SK-N-SH treated with all-trans-retinoic acid at 6 μM for 48 hours (cell line): Measurements from ENCODE around the gene PDE1A.

ENCODE experiments used
- GLIS3 ChIP-seq: fragments of 250-450 bp; sonication (Bioruptor Pico); IDR thresholded peaks from 2 replicates; pipeline ENCODE4 v1.5.0; 2020; ENCODE audit warnings: mild to moderate bottlenecking, moderate library complexity
- ISL1 ChIP-seq: fragments of 250-450 bp; sonication (Bioruptor Pico); IDR thresholded peaks from 2 replicates; pipeline ENCODE4 v2.1.2; 2022; ENCODE audit warnings: mild to moderate bottlenecking, moderate library complexity
- OSR1 ChIP-seq: fragments of 250-450 bp; sonication (Bioruptor Pico); IDR thresholded peaks from 2 replicates; pipeline ENCODE4 v1.8.0; 2022; ENCODE audit warnings: moderate library complexity, mild to moderate bottlenecking, inconsistent platforms
- RARB ChIP-seq: fragments of 250-450 bp; sonication (Bioruptor Pico); IDR thresholded peaks from 2 replicates; pipeline ENCODE4 v1.8.0; 2021; ENCODE audit warnings: mild to moderate bottlenecking, moderate library complexity
- SNAI2 ChIP-seq: fragments of 250-450 bp; sonication (Bioruptor Pico); IDR thresholded peaks from 2 replicates; pipeline ENCODE4 v1.5.0; 2020; ENCODE audit warnings: mild to moderate bottlenecking, moderate library complexity
- TOX ChIP-seq: fragments of 250-450 bp; sonication (Bioruptor Pico); IDR thresholded peaks from 2 replicates; pipeline ENCODE4 v1.8.0; 2021; ENCODE audit warnings: mild to moderate bottlenecking, moderate library complexity, borderline replicate concordance
- ZC3H10 ChIP-seq: fragments of 250-450 bp; sonication (Bioruptor Pico); IDR thresholded peaks from 2 replicates; pipeline ENCODE4 v1.5.1; 2021; ENCODE audit warnings: mild to moderate bottlenecking, moderate library complexity
- ZNF565 ChIP-seq: fragments of 450-650 bp; formaldehyde crosslinking; conservative IDR thresholded peaks from 2 replicates; pipeline ENCODE4 v1.5.0; 2020; ENCODE audit warnings: low read depth, mild to moderate bottlenecking, moderate library complexity
- TF ChIP-seq, protein P1 (sequence below): fragments of 250-450 bp; sonication (Bioruptor Pico); IDR thresholded peaks from 2 replicates; pipeline ENCODE4 v1.8.0; 2020; ENCODE audit warnings: mild to moderate bottlenecking, moderate library complexity, borderline replicate concordance

DNA sequence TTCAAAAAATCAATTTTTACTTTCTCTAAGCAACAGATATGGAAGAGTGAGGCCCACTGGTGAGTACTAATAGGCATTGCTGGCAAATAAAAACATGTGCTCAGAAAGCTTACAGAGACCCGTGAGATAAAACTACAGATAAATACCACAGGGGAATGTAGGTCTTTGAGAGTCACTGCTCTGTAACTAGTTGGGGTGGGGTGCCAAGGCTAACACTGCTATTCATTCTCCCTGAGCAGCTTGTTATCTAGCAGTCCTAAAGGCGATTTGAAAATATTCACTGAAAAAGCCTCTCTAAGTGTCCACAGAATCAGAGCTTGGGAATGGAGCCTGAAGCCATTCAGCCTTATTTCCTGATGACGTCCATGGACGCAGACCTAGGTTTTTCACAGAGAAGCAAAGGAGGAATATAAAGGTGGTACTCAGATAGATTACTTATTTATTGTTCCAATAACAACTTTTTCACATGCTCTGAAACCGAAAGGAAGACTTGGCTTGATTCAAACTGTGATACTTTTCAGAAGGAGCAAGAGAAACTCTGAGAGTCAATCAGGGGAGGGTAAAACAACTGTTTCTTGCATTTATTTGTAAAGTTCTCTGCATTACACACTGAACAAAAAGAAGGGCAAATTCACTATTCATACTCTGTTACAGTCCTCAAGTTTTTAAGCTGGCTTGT lies 252.8 kb downstream of the PDE1A start:
- TF ChIP-seq, protein P1, sequence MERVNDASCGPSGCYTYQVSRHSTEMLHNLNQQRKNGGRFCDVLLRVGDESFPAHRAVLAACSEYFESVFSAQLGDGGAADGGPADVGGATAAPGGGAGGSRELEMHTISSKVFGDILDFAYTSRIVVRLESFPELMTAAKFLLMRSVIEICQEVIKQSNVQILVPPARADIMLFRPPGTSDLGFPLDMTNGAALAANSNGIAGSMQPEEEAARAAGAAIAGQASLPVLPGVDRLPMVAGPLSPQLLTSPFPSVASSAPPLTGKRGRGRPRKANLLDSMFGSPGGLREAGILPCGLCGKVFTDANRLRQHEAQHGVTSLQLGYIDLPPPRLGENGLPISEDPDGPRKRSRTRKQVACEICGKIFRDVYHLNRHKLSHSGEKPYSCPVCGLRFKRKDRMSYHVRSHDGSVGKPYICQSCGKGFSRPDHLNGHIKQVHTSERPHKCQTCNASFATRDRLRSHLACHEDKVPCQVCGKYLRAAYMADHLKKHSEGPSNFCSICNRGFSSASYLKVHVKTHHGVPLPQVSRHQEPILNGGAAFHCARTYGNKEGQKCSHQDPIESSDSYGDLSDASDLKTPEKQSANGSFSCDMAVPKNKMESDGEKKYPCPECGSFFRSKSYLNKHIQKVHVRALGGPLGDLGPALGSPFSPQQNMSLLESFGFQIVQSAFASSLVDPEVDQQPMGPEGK (CRISPR knock-in tag) = no peak
- no peak for TF ChIP-seq RARB (CRISPR knock-in tag)
- TF ChIP-seq ISL1 (CRISPR knock-in tag) = no peak
- TF ChIP-seq TOX = no peak
- no peak for TF ChIP-seq OSR1 (CRISPR knock-in tag)
- no peak for TF ChIP-seq SNAI2 (CRISPR knock-in tag)
- no peak for TF ChIP-seq ZNF565 (CRISPR knock-in tag)
- TF ChIP-seq GLIS3 (CRISPR knock-in tag) = no peak
- TF ChIP-seq ZC3H10 (CRISPR knock-in tag) = no peak
